Tibial artery (tissue), 4 donors: Measurements from ENCODE around the gene PKD2L1.
"Not testable (repeated sequence)": the region's sequence is repeated elsewhere in the genome, so short reads cannot be mapped to it uniquely, and the experiment has no call there.

Source experiments
- DNase-seq, 2 donors: peaks; one replicate each; pipeline ENCODE4 v3.0.0-alpha.2; 2019
- H3K27ac ChIP-seq, 2 donors: fragments of 200-600 bp; sonication (generic) in 1 of 2; 1 replicate in 1 of 2; 2 replicates in 1 of 2; pipeline ENCODE4 v1.5.1; 2018 to 2019; ENCODE audit warnings: mild to moderate bottlenecking in 1 of 2
- H3K27me3 ChIP-seq, 2 donors: fragments of 200-600 bp; sonication (generic) in 1 of 2; one replicate each; pipeline versions ENCODE4 v1.5.1 to v1.6.0; 2016 to 2019
- H3K36me3 ChIP-seq, 3 donors: fragments of 200-600 bp; sonication (generic) in 2 of 3; one replicate each; pipeline ENCODE4 v1.5.1; 2016 to 2019; ENCODE audit warnings: mild to moderate bottlenecking in 2 of 3
- H3K4me1 ChIP-seq, 4 donors: fragments of 200-600 bp; sonication (generic) in 2 of 4; 1 replicate in 3 of 4; 2 replicates in 1 of 4; pipeline ENCODE4 v1.5.1; 2016 to 2019
- H3K4me3 ChIP-seq, 2 donors: fragments of 200-600 bp; sonication (generic) in 1 of 2; 1 replicate in 1 of 2; 2 replicates in 1 of 2; pipeline ENCODE4 v1.5.1; 2018 to 2019; ENCODE audit warnings: mild to moderate bottlenecking in 2 of 2
- H3K9me3 ChIP-seq, 3 donors: fragments of 200-600 bp; sonication (generic) in 1 of 3; one replicate each; pipeline ENCODE4 v1.5.1; 2016 to 2019
- CTCF ChIP-seq, 2 experiments: fragments of 200-600 bp in 1 of 2; fragments of 450-650 bp in 1 of 2; IDR thresholded peaks; one replicate each; pipeline ENCODE4 v1.5.1; 2017 to 2019; ENCODE audit warnings: antibody characterized with exemption in 2 of 2, mild to moderate bottlenecking in 1 of 2, moderate library complexity in 1 of 2
- intact Hi-C: fragments of 100-400 bp; cut with DNase I; formaldehyde crosslinking; loops from one replicate; pipeline ENCODE4 v1.15.0; 2023; ENCODE audit warnings: low total_unique reads

The PKD2L1 gene

GRCh38 chr10:100306861-100307260 lies 23.2 kb downstream of the PKD2L1 start:
- peaks cover 0 to 40% of the 10 kb centered on the region in 2 donors for H3K27me3 ChIP-seq
- intact Hi-C loops, result no loop called here
- no peak for DNase-seq
- no peak overlapping the region for H3K27ac ChIP-seq
- no peaks in the 10 kb centered on the region for H3K9me3 ChIP-seq
- H3K36me3 ChIP-seq, result no peaks in the 10 kb centered on the region
- no peak overlapping the region for H3K4me3 ChIP-seq
- no peak for TF ChIP-seq CTCF (IDR thresholded peaks at IDR 0.05)
- no peaks in the 10 kb centered on the region for H3K4me1 ChIP-seq

- no peak for DNase-seq
- Histone ChIP-seq H3K4me1 (no peaks in the 10 kb centered on the region), H3K36me3 (no peaks in the 10 kb centered on the region), H3K27me3 (peaks cover 0 to 39% of the 10 kb centered on the region in 2 donors), H3K27ac (no peak overlapping the region), H3K4me3 (no peak overlapping the region), H3K9me3 (no peaks in the 10 kb centered on the region)
- intact Hi-C loops, result no loop called here
- no peak for TF ChIP-seq CTCF (IDR thresholded peaks at IDR 0.05)
Observed at GRCh38 chr10:100304414-100304813, 25.6 kb downstream of the PKD2L1 start.

GRCh38 chr10:100303724-100304319 lies 26.2 kb downstream of the PKD2L1 start:
- no peaks in the 10 kb centered on the region for H3K36me3 ChIP-seq
- DNase-seq, result no peak
- intact Hi-C loops, result no loop called here

GRCh38 chr10:100301123-100301522 lies 28.9 kb downstream of the PKD2L1 start:
- H3K9me3 ChIP-seq, H3K36me3 ChIP-seq, intact Hi-C loops, H3K4me3 ChIP-seq, DNase-seq, H3K4me1 ChIP-seq, H3K27ac ChIP-seq: not testable (repeated sequence)
- H3K27me3 ChIP-seq, result peaks cover 0 to 36% of the 10 kb centered on the region in 2 donors

More at GRCh38 chr10:100303724-100304319, 26.2 kb downstream of the PKD2L1 start:
- peaks cover 0 to 39% of the 10 kb centered on the region in 2 donors for H3K27me3 ChIP-seq
- no peaks in the 10 kb centered on the region for H3K9me3 ChIP-seq
- no peak overlapping the region for H3K27ac ChIP-seq
- no peak overlapping the region for H3K4me3 ChIP-seq
- TF ChIP-seq CTCF (IDR thresholded peaks at IDR 0.05), result peak; percentile 36 to 40
- H3K4me1 ChIP-seq, result no peaks in the 10 kb centered on the region

- no peak for TF ChIP-seq CTCF (IDR thresholded peaks at IDR 0.05)
- intact Hi-C loops, result no loop called here
- no peak overlapping the region for H3K4me3 ChIP-seq
- H3K4me1 ChIP-seq, result no peaks in the 10 kb centered on the region
- no peak for DNase-seq
- no peaks in the 10 kb centered on the region for H3K36me3 ChIP-seq
- H3K9me3 ChIP-seq, result no peaks in the 10 kb centered on the region
- peaks cover 0 to 33% of the 10 kb centered on the region in 2 donors for H3K27me3 ChIP-seq
- H3K27ac ChIP-seq, result no peak overlapping the region
Observed at GRCh38 chr10:100297242-100297641, 32.8 kb downstream of the PKD2L1 start.

- peaks cover 0 to 21% of the 10 kb centered on the region in 2 donors for H3K27me3 ChIP-seq
- no peak for TF ChIP-seq CTCF (IDR thresholded peaks at IDR 0.05)
- no peaks in the 10 kb centered on the region for H3K36me3 ChIP-seq
- no peak for DNase-seq
- no peak overlapping the region for H3K27ac ChIP-seq
- intact Hi-C loops, result no loop called here
- no peaks in the 10 kb centered on the region for H3K9me3 ChIP-seq
- H3K4me3 ChIP-seq, result no peak overlapping the region
- H3K4me1 ChIP-seq, result no peaks in the 10 kb centered on the region
Observed at GRCh38 chr10:100293066-100293465, 37.0 kb downstream of the PKD2L1 start.

- H3K9me3 ChIP-seq, H3K27ac ChIP-seq, intact Hi-C loops, H3K4me3 ChIP-seq, H3K4me1 ChIP-seq, H3K36me3 ChIP-seq: not testable (repeated sequence)
- peak in 1 of 2 donors; percentile 51 for DNase-seq
- H3K27me3 ChIP-seq, result peaks cover 0 to 20% of the 10 kb centered on the region in 2 donors
Observed at GRCh38 chr10:100292300-100292699, 37.7 kb downstream of the PKD2L1 start.
